Smooth muscle cell (in vitro differentiated cells): ENCODE results near the gene UROC1. TPM values are rescaled to one million over a fixed set of nuclear protein-coding genes. Genes with fewer than 3 reads are reported as not detected.

Source experiments
- DNase-seq: peaks from one replicate; lab custom pipeline; 2025; ENCODE audit not compliant: unreplicated experiment; lab: John Stamatoyannopoulos, UW
- H2AFZ ChIP-seq: fragments of 200-600 bp; sonication (generic); 2 replicates; pipeline ENCODE4 v1.6.0; 2016; ENCODE audit warnings: antibody characterized with exemption, low read depth, mild to moderate bottlenecking
- H3F3A ChIP-seq: fragments of 200-600 bp; sonication (generic); 2 replicates; pipeline ENCODE4 v1.6.0; 2017; ENCODE audit warnings: antibody characterized with exemption, low read depth
- H3K27ac ChIP-seq: fragments of 200-600 bp; sonication (generic); 2 replicates; pipeline ENCODE4 v1.5.1; 2016; ENCODE audit warnings: low read depth, mild to moderate bottlenecking
- H3K27me3 ChIP-seq: fragments of 200-600 bp; sonication (generic); 2 replicates; pipeline ENCODE4 v1.6.1; 2016; ENCODE audit warnings: low read depth, mild to moderate bottlenecking
- H3K36me3 ChIP-seq: fragments of 200-600 bp; sonication (generic); 2 replicates; pipeline ENCODE4 v1.5.1; 2016; ENCODE audit warnings: low read depth
- H3K4me1 ChIP-seq: fragments of 200-600 bp; sonication (generic); 2 replicates; pipeline ENCODE4 v1.5.1; 2016; ENCODE audit warnings: low read depth
- H3K4me2 ChIP-seq: fragments of 200-600 bp; sonication (generic); 2 replicates; pipeline ENCODE4 v1.6.0; 2016; ENCODE audit warnings: mild to moderate bottlenecking
- H3K4me3 ChIP-seq: fragments of 200-600 bp; sonication (generic); 2 replicates; pipeline ENCODE4 v1.5.1; 2016; ENCODE audit warnings: mild to moderate bottlenecking
- H3K79me2 ChIP-seq: fragments of 200-600 bp; sonication (generic); 2 replicates; pipeline ENCODE4 v1.6.0; 2016; ENCODE audit warnings: low read depth, mild to moderate bottlenecking
- H3K9ac ChIP-seq: fragments of 200-600 bp; sonication (generic); 2 replicates; pipeline ENCODE4 v1.6.0; 2016; ENCODE audit warnings: low read depth
- H3K9me3 ChIP-seq: fragments of 200-600 bp; sonication (generic); replicated peaks from 2 replicates; pipeline ENCODE4 v1.5.1; 2016; ENCODE audit warnings: low read depth
- H4K20me1 ChIP-seq: fragments of 200-600 bp; sonication (generic); 2 replicates; pipeline ENCODE4 v1.6.0; 2016; ENCODE audit warnings: low read depth
- CTCF ChIP-seq: fragments of 200-600 bp; sonication (generic); IDR thresholded peaks from 2 replicates; pipeline ENCODE4 v1.5.1; 2017; ENCODE audit warnings: borderline replicate concordance, mild to moderate bottlenecking, antibody characterized with exemption; ENCODE audit not compliant: insufficient read depth, poor library complexity, severe bottlenecking
- WGBS: methylation state at CpG from one replicate; pipeline ENCODE4 v1.1.7; 2016; ENCODE audit warnings: low lambda C conversion rate; 5-methylcytosine and 5-hydroxymethylcytosine counted together
- polyA plus RNA-seq: library from polyadenylated mRNA; unstranded; fragments of >200 nt; fragmentation: Nextera tagmentation; extraction: Ambion mirVana; gene quantifications from 2 replicates; pipeline ENCODE4 v1.2.1, GENCODE V29; 2016
- total RNA-seq: library from RNA; depleted of rRNA; stranded (reverse); fragments of >200 nt; gene quantifications from 2 replicates; pipeline ENCODE4 v1.2.3, GENCODE V29; 2014

UROC1 gene
- total and polyA plus RNA-seq, 2 experiments from 2014 or later: not detected

- Histone ChIP-seq H3K79me2 (peaks cover 4% of the 10 kb centered on the region), H3F3A (no peaks in the 10 kb centered on the region), H3K9me3 (no peaks in the 10 kb centered on the region), H2AFZ (no peak overlapping the region), H3K4me3 (no peak overlapping the region), H4K20me1 (peaks cover 55% of the 10 kb centered on the region), H3K27ac (no peak overlapping the region), H3K27me3 (no peaks in the 10 kb centered on the region), H3K36me3 (peaks cover 11% of the 10 kb centered on the region), H3K9ac (no peak overlapping the region), H3K4me2 (no peak overlapping the region), H3K4me1 (no peaks in the 10 kb centered on the region)
- WGBS: 97% methylated on average over 6 of the region's 6 CpGs
- DNase-seq: no peak
- TF ChIP-seq CTCF: no peak
These were observed 63.0 kb downstream of the UROC1 start for GRCh38 chr3:126454437-126455198.

GRCh38 chr3:126454025-126454424 is 63.5 kb downstream of the UROC1 start:
- H3K9me3 ChIP-seq: no peaks in the 10 kb centered on the region
- H3K9ac ChIP-seq: no peak overlapping the region
- no peaks in the 10 kb centered on the region for H3K27me3 ChIP-seq
- H2AFZ ChIP-seq: no peak overlapping the region
- no peaks in the 10 kb centered on the region for H3F3A ChIP-seq
- TF ChIP-seq CTCF: no peak
- H3K4me1 ChIP-seq: no peaks in the 10 kb centered on the region
- no peak for DNase-seq
- no peak overlapping the region for H3K4me3 ChIP-seq
- WGBS: 96% methylated on average over 1 of the region's 1 CpG
- H3K79me2 ChIP-seq: peaks cover 4% of the 10 kb centered on the region
- H4K20me1 ChIP-seq: peaks cover 60% of the 10 kb centered on the region
- H3K27ac ChIP-seq: no peak overlapping the region
- H3K4me2 ChIP-seq: no peak overlapping the region
- H3K36me3 ChIP-seq: peaks cover 11% of the 10 kb centered on the region

- H3K4me1 ChIP-seq: no peaks in the 10 kb centered on the region
- peaks cover 4% of the 10 kb centered on the region for H3K36me3 ChIP-seq
- H3K4me2 ChIP-seq: no peak overlapping the region
- H3K4me3 ChIP-seq: no peak overlapping the region
- no peaks in the 10 kb centered on the region for H3F3A ChIP-seq
- H3K79me2 ChIP-seq: peaks cover 4% of the 10 kb centered on the region
- H3K27me3 ChIP-seq: no peaks in the 10 kb centered on the region
- H2AFZ ChIP-seq: no peak overlapping the region
- DNase-seq: no peak
- 96% methylated on average over 9 of the region's 9 CpGs for WGBS
- H3K9ac ChIP-seq: no peak overlapping the region
- TF ChIP-seq CTCF: no peak
- no peak overlapping the region for H3K27ac ChIP-seq
- H3K9me3 ChIP-seq: no peaks in the 10 kb centered on the region
- H4K20me1 ChIP-seq: peaks cover 44% of the 10 kb centered on the region
These were observed 65.4 kb downstream of the UROC1 start for GRCh38 chr3:126452213-126452612.

GRCh38 chr3:126451511-126451910 is 66.1 kb downstream of the UROC1 start:
- H3F3A ChIP-seq: no peaks in the 10 kb centered on the region
- H3K4me1 ChIP-seq: no peaks in the 10 kb centered on the region
- no peak overlapping the region for H3K4me3 ChIP-seq
- H3K27ac ChIP-seq: no peak overlapping the region
- H3K9ac ChIP-seq: no peak overlapping the region
- H4K20me1 ChIP-seq: peaks cover 37% of the 10 kb centered on the region
- no peak overlapping the region for H2AFZ ChIP-seq
- H3K36me3 ChIP-seq: peaks cover 4% of the 10 kb centered on the region
- no peaks in the 10 kb centered on the region for H3K27me3 ChIP-seq
- H3K9me3 ChIP-seq: no peaks in the 10 kb centered on the region
- DNase-seq: no peak
- WGBS: 98% methylated on average over 12 of the region's 12 CpGs
- no peak overlapping the region for H3K4me2 ChIP-seq
- H3K79me2 ChIP-seq: peaks cover 1% of the 10 kb centered on the region
- no peak for TF ChIP-seq CTCF
